GM19025 (cell line): ENCODE measurements around the gene BEX1.

Experiments used
- ATAC-seq: cut with Tn5 transposase; IDR thresholded peaks from one replicate; pipeline ENCODE4 v1.9.1; 2021; ENCODE audit warnings: mild to moderate bottlenecking, low read depth, moderate library complexity; ENCODE audit not compliant: unreplicated experiment

The BEX1 gene

GRCh38 chrX:103012945-103013344 is 51.0 kb downstream of the BEX1 start:
- no peak for ATAC-seq
